SU-DHL-6 (cell line): ENCODE measurements around the gene RNF7.

ENCODE experiments used
- EZH2phosphoT487 ChIP-seq: fragments of 200-600 bp; sonication (generic), shearing (Covaris generic); conservative IDR thresholded peaks from 2 replicates; pipeline ENCODE4 v1.6.1; 2018; ENCODE audit warnings: mild to moderate bottlenecking, antibody characterized with exemption, low read length, moderate library complexity, mixed read lengths
- TF ChIP-seq, protein P1 (sequence below): fragments of 200-600 bp; sonication (generic); IDR thresholded peaks from one replicate; pipeline ENCODE4 v1.5.1; 2017; ENCODE audit warnings: antibody characterized with exemption, mild to moderate bottlenecking, low read length, moderate library complexity; ENCODE audit not compliant: insufficient read depth, poor library complexity, severe bottlenecking

DNA sequence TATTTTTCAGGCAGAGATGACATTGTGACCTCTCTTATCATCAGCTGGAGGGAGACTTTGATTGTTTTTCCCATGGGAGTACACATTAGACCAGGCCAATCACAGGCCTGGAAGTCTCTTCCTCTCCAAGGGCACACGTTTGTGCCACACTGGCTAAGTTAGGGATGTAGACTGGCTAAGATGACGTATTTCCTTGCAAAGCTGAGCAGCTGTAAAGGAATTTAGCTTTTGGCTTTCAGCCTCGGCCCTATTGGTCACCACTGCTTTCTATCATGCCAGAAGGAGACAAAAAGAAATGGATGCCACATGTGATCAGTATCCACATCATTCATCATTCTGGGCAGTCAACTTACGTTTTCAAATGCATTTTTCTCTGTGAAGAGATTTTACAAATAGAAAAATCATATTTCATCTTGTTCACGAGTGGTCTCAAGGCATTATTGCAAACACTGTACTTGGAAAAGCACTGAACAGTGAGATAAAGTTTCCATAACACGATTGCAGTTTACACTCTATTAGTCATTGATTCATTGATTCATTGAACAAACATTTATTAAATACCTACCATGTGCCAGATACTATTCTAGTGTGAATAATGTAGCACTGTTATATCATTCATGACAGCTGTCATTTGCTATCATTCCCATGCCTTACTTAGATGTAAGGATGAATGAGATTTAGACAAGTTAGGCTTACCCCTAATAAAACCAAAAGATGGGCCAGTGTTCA lies 27.0 kb upstream of the RNF7 start:
- TF ChIP-seq EZH2phosphoT487: no peak
- TF ChIP-seq, protein P1, sequence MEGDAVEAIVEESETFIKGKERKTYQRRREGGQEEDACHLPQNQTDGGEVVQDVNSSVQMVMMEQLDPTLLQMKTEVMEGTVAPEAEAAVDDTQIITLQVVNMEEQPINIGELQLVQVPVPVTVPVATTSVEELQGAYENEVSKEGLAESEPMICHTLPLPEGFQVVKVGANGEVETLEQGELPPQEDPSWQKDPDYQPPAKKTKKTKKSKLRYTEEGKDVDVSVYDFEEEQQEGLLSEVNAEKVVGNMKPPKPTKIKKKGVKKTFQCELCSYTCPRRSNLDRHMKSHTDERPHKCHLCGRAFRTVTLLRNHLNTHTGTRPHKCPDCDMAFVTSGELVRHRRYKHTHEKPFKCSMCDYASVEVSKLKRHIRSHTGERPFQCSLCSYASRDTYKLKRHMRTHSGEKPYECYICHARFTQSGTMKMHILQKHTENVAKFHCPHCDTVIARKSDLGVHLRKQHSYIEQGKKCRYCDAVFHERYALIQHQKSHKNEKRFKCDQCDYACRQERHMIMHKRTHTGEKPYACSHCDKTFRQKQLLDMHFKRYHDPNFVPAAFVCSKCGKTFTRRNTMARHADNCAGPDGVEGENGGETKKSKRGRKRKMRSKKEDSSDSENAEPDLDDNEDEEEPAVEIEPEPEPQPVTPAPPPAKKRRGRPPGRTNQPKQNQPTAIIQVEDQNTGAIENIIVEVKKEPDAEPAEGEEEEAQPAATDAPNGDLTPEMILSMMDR: no peak
